A549 treated with CORT108297 at 1 μM for 4 hours (cell line): Measurements from ENCODE around the gene SUCLA2. TPM values are rescaled to one million over a fixed set of nuclear protein-coding genes. Genes with fewer than 3 reads are reported as not detected.

Experiments
- total RNA-seq: library from RNA; stranded (reverse); fragments of 200-300 nt; extraction: Qiagen RNA extraction; gene quantifications from 5 replicates; pipeline ENCODE4 v1.2.3, GENCODE V29; 2022

The SUCLA2 gene
- 25.6 to 35.8 TPM (median 29.1 TPM) in 5 replicates for total RNA-seq

GRCh38 chr13:48001114-48001881 lies at the start of gene SUCLA2:
TSS of gene SUCLA2 (minus strand) at chr13:48001273. CDS start at chr13:48001269, 4 bp downstream.

DNA sequence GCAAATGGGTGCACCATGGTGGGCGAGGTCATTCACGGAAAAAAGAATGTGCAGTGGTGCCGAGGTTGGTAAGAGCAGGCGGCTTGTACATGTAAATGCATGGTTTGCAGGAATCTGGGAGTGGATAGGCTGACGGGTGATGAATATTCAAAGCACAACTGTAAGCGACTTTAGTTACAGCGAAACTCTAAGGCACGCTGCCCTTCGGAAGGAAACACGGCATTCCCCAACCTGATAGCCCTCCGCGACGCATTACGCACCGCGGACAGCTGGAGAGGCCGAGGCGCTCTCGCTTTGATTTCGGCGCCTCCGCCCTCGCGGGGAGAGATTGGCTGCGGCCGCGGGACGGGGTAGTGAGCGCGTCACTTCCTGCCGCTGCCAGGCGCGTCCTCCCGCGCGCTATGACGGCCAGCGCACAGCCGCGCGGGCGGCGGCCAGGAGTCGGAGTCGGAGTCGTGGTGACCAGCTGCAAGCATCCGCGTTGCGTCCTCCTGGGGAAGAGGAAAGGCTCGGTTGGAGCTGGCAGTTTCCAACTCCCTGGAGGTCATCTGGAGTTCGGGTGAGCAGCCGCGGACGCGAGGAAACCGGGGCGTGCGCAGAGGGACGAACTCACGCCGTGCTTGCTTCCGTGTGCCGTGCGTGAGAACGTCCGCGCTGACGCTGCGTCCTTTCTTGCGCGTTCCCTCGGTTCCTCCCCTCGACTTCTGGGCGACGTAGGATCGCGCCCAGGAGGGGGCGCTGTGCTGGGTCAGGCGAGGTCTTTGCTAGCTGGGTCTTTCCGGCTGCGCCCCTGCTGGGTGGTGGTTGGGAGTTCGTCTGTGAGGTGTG lies 36.5 kb upstream of the SUCLA2 start, which contains the start of gene NUDT15:
TSS of gene NUDT15 (plus strand) at position 381 of the 828 bp plus-strand sequence. CDS start at position 402, 21 bp downstream.

Other genes with a start within 250 kb of the SUCLA2 start
- gene NUDT15, start 36.5 kb upstream of the SUCLA2 start, total RNA-seq = 27.0 to 30.3 TPM (median 28.4 TPM) in 5 replicates
- gene MED4, start 93.8 kb upstream of the SUCLA2 start, total RNA-seq = 34.0 to 42.6 TPM (median 35.5 TPM) in 5 replicates
- 126 to 170 TPM (median 145 TPM) in 5 replicates for gene ITM2B, start 231.9 kb upstream of the SUCLA2 start, total RNA-seq